DND-41 (cell line): ENCODE data around the gene FARP2.

ENCODE experiments used
- ATAC-seq: fragments of 200-7000 bp; cut with Tn5 transposase; 3 replicates; pipeline ENCODE4 v1.9.1; 2021; ENCODE audit warnings: low read depth; ENCODE audit not compliant: insufficient read depth
- DNase-seq: peaks from one replicate; pipeline ENCODE4 v3.0.0-alpha.2; 2020
- H2AFZ ChIP-seq: 2 replicates; pipeline ENCODE4 v1.6.0; 2012; ENCODE audit warnings: low read depth, low read length
- H3K27ac ChIP-seq: 2 replicates; pipeline ENCODE4 v1.5.1; 2012; ENCODE audit warnings: low read length, inconsistent platforms
- H3K27me3 ChIP-seq: fragments of 200-600 bp; sonication (generic); 2 replicates; pipeline ENCODE4 v1.6.0; 2012; ENCODE audit warnings: low read length, mild to moderate bottlenecking, inconsistent platforms; ENCODE audit not compliant: insufficient read depth, poor library complexity
- H3K36me3 ChIP-seq: 2 replicates; pipeline ENCODE4 v1.5.1; 2012; ENCODE audit warnings: low read length, inconsistent platforms; ENCODE audit not compliant: insufficient read depth
- H3K4me1 ChIP-seq: 2 replicates; pipeline ENCODE4 v1.5.1; 2012; ENCODE audit warnings: mild to moderate bottlenecking, low read length; ENCODE audit not compliant: insufficient read depth
- H3K4me2 ChIP-seq: 2 replicates; pipeline ENCODE4 v1.6.0; 2012; ENCODE audit warnings: mild to moderate bottlenecking, moderate library complexity, low read length, inconsistent platforms; ENCODE audit not compliant: insufficient read depth
- H3K4me3 ChIP-seq, 2 experiments: fragments of 200-600 bp in 1 of 2; shearing (Covaris generic) in 1 of 2; 2 replicates each; pipeline ENCODE4 v1.5.1; 2012 to 2016; ENCODE audit warnings: inconsistent platforms in 2 of 2, low read length in 2 of 2, mild to moderate bottlenecking in 2 of 2, low read depth in 1 of 2, moderate library complexity in 1 of 2
- H3K79me2 ChIP-seq: 2 replicates; pipeline ENCODE4 v1.6.0; 2012; ENCODE audit warnings: low read length, inconsistent platforms; ENCODE audit not compliant: insufficient read depth
- H3K9ac ChIP-seq: 2 replicates; pipeline ENCODE4 v1.6.0; 2012; ENCODE audit warnings: low read depth, mild to moderate bottlenecking, inconsistent platforms, low read length, moderate library complexity
- H3K9me3 ChIP-seq: 2 replicates; pipeline ENCODE4 v1.5.1; 2012; ENCODE audit warnings: low read length, moderate library complexity, mild to moderate bottlenecking, inconsistent platforms; ENCODE audit not compliant: insufficient read depth, severe bottlenecking
- H4K20me1 ChIP-seq: 2 replicates; pipeline ENCODE4 v1.6.0; 2012; ENCODE audit warnings: low read length; ENCODE audit not compliant: insufficient read depth
- CTCF ChIP-seq: IDR thresholded peaks from 2 replicates; pipeline ENCODE4 v1.5.1; 2012; ENCODE audit warnings: borderline replicate concordance, low read length, moderate library complexity, mild to moderate bottlenecking; ENCODE audit not compliant: poor library complexity, severe bottlenecking; ENCODE audit errors: extremely low read depth
- EZH2 ChIP-seq: IDR thresholded peaks from 3 replicates; pipeline ENCODE4 v1.6.1; 2012; ENCODE audit warnings: borderline replicate concordance, low read depth, mild to moderate bottlenecking, moderate library complexity, low read length, inconsistent platforms; ENCODE audit not compliant: severe bottlenecking

FARP2 gene

GRCh38 chr2:241501551-241501950, 145.5 kb downstream of the FARP2 start:
- DNase-seq = no peak
- Histone ChIP-seq H3K4me2 (no peak overlapping the region), H3K9me3 (no peaks in the 10 kb centered on the region), H3K79me2 (peaks cover 38% of the 10 kb centered on the region), H3K4me1 (peaks cover 12% of the 10 kb centered on the region), H3K4me3 (no peak overlapping the region), H3K27ac (no peak overlapping the region), H3K9ac (no peak overlapping the region), H3K36me3 (peaks cover 71% of the 10 kb centered on the region), H4K20me1 (peaks cover 63% of the 10 kb centered on the region), H3K27me3 (no peaks in the 10 kb centered on the region), H2AFZ (no peak overlapping the region)
- TF ChIP-seq CTCF (no peak), EZH2 (no peak)
- ATAC-seq = no peak

- DNase-seq (no peak), ATAC-seq (no peak)
- peaks cover 68% of the 10 kb centered on the region for H3K36me3 ChIP-seq
- H3K27me3 ChIP-seq = no peaks in the 10 kb centered on the region
- H4K20me1 ChIP-seq = peaks cover 69% of the 10 kb centered on the region
- H3K27ac ChIP-seq = no peak overlapping the region
- TF ChIP-seq CTCF (no peak), EZH2 (no peak)
- no peaks in the 10 kb centered on the region for H3K9me3 ChIP-seq
- peaks cover 46% of the 10 kb centered on the region for H3K79me2 ChIP-seq
- H3K4me2 ChIP-seq = no peak overlapping the region
- H3K4me1 ChIP-seq = peaks cover 19% of the 10 kb centered on the region
- H2AFZ ChIP-seq = no peak overlapping the region
- no peak overlapping the region for H3K9ac ChIP-seq
- H3K4me3 ChIP-seq = no peak overlapping the region
Measured at GRCh38 chr2:241502281-241502680, 146.2 kb downstream of the FARP2 start.

GRCh38 chr2:241503776-241504392, 147.8 kb downstream of the FARP2 start:
- peaks cover 28% of the 10 kb centered on the region for H3K4me1 ChIP-seq
- DNase-seq (no peak), ATAC-seq (no peak)
- H3K4me3 ChIP-seq = no peak overlapping the region
- H3K79me2 ChIP-seq = peaks cover 55% of the 10 kb centered on the region
- H4K20me1 ChIP-seq = peaks cover 66% of the 10 kb centered on the region
- TF ChIP-seq CTCF = no peak
- TF ChIP-seq EZH2 = no peak
- H3K36me3 ChIP-seq = peaks cover 51% of the 10 kb centered on the region
- no peak overlapping the region for H2AFZ ChIP-seq
- no peaks in the 10 kb centered on the region for H3K27me3 ChIP-seq
- no peaks in the 10 kb centered on the region for H3K9me3 ChIP-seq
- H3K9ac ChIP-seq = no peak overlapping the region
- no peak overlapping the region for H3K27ac ChIP-seq
- no peak overlapping the region for H3K4me2 ChIP-seq
